Activated CD4-positive, CD25-positive, alpha-beta regulatory T cell treated with anti-CD3 and anti-CD28 coated beads, Interleukin-2, amount 50 U/mL, for 72 hours (primary cell): Measurements from ENCODE around the gene XRN2.
"Not testable (repeated sequence)": the region's sequence is repeated elsewhere in the genome, so short reads cannot be mapped to it uniquely, and the experiment has no call there.

Source experiments
- DNase-seq: peaks from one replicate; pipeline ENCODE4 v3.0.0; 2021

Gene XRN2

DNA sequence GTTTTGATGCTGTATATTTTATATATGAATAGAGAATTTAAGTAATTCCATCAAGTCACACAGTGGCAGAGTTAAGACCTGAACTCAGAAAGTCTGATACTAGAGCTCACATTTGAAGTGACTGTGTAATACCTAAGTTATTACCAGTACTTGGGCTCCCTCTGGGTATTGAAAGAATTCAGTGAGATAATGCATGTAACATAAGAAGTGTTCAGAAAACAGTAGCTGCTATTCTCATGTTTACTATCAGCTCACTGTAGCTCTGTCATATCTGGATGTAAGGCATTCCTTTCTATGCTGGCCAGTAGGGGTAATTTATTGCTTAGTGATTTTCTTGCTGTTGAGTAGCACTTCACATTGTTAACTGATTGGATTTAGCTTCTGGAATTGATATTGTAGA is 49.6 kb downstream of the XRN2 start:
- no peak for DNase-seq

- no peak for DNase-seq
Measured at GRCh38 chr20:21353236-21353635, 50.1 kb downstream of the XRN2 start.

GRCh38 chr20:21355981-21356380 is 52.9 kb downstream of the XRN2 start:
- DNase-seq = no peak

DNA sequence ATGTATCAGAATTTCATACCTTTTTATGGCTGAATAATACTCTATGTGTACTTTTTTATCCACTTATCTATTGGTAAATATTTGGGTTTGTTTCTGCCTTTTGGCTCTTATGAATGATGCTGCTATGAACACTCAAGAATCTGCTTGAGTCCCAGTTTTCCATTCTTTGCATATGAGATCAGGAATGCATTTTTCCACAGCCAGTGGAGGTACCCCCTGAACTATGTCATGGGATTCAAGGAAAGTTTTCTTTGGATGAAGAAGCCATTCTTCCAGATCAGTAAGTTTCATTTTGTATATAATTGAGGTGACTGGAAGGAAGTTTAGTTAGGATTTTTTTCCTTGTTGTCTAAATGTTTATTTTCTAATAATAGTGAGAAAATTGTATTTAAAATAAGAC is 53.3 kb downstream of the XRN2 start:
- DNase-seq = no peak

DNA sequence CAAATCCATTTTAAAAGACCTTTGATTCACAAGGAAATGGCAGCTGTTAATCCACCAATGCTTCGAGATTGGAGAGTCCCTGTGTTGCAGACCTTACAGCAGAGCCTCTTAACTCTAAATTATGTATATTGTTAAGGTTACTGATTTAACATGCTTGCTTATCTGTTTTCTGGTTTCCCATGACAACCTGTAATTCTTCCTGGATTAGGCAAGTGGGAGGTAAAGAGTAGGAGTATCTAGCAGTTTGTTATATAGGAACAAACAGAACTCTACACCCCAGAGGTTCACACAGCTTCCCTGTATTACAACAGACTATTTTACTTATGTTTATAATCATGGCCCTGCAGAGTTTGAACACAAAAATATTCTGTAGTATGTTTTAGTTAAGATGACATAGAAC is 54.7 kb downstream of the XRN2 start:
- no peak for DNase-seq

DNA sequence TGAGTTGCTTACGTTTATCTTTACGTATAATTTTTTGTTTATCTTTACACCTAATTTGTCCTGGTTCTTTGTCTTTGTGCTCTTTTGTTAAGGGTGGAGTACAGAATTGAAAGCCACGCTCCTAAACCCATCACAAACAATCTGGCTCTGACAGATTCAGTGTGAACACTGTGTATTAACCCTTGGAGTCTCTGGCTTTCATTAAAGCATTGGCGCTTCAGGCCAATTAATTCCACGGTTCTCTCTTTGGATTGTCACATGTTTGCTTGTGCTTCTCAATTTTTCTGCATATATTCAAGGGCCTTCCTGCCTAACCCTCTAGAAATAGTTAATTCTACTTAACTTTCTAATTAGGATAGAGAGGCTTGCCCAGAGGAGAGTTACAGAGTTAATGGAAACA is 55.6 kb downstream of the XRN2 start:
- DNase-seq = no peak

DNA sequence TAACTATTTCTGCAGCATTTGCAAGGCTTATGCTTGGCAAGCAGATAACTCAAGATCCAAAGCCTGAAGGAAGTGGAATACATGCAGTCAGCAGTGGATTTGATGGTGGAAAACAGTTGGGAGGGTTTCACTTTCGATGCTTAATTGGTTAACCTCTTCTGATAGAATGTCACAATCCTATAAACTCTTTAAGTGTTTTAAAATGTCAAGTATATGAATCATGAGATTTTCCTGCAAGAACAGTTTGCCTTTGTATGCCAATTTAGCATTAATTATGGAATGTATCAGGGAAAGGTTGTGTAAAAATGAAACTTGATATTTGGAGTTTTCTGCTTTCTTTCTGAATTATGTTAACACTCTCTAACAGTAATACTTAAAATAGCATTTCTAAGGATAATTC is 57.6 kb downstream of the XRN2 start:
- DNase-seq = no peak

- no peak for DNase-seq
Measured at GRCh38 chr20:21361266-21361665, 58.1 kb downstream of the XRN2 start.

- no peak for DNase-seq
Measured at GRCh38 chr20:21364413-21364812, 61.3 kb downstream of the XRN2 start.

GRCh38 chr20:21365771-21366170 is 62.6 kb downstream of the XRN2 start:
- DNase-seq = no peak

- DNase-seq = not testable (repeated sequence)
Measured at GRCh38 chr20:21366273-21366672, 63.1 kb downstream of the XRN2 start.

DNA sequence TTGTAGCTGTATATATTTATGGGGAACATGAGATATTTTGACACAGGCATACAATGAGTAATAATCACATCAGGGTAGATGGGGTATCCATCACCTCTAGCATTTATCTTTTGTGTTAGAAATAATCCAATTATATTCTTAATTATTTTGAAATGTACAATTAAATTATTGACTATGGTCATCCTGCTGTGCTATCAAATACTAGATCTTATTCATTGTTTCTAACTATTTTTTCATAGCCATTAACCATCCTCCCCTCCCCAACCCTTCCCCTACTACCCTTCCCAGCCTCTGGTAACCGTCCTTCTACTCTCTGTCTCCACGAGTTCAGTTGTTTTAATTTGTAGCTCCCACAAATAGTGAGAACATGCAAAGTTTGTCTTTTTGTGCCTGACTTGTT is 65.7 kb downstream of the XRN2 start:
- no peak for DNase-seq

DNA sequence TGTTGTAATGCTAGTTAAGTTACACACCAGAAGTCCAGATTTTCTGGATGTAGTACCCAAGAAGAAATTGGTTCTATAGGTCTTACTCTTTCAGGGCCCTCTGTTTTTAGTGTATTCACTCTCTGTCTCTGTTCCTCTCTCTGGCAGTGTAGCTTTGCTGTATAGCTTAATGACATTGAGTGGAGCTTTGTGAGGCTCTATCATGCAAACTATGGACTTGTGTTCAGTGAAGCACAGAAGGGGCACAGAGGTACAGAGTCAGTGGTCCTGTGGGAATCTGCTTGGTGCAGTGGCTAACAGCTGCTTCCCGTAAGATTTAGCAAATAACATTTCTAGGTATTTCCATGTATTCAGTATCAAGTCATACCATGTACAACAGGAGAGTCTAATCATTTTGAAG is 68.1 kb downstream of the XRN2 start:
- no peak for DNase-seq

DNA sequence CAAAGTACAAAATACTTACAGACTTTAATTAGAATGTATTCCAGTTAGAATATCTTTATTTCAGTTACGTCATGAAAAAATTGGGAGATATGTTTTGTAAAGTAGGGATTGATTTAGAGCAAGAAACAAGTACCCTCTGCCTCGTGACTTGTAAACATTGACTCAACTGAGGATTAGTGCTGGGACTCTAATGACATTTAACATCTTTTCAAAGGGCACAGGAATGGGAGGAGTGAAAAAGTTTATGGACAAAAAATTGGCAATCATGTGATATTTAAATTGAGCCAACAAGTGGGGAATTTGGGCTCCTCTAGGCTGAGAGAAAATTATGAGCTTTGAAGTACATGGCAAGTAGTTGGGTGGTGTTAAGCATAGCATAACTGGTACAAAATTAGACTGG is 68.9 kb downstream of the XRN2 start:
- no peak for DNase-seq

DNA sequence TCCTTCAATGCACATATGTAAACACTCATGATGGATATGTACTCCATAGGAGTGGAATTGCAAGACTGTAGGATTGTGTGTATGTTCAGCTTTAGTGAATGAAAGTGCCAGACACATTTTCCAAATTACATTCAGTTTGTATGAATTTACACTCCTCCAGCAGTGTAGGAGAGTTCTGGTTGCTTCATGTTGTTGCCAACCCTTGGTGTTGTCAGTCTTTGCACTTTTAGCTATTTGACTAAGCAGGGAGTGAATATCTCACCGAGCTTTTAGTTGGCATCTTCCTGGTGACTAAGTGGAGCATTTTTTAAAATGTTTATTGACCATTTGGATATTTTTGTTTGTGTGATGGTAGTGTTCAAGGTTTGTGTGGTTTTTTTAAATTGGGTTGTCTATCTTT is 70.3 kb downstream of the XRN2 start:
- DNase-seq = no peak

- no peak for DNase-seq
Measured at GRCh38 chr20:21376626-21377025, 73.5 kb downstream of the XRN2 start.

DNA sequence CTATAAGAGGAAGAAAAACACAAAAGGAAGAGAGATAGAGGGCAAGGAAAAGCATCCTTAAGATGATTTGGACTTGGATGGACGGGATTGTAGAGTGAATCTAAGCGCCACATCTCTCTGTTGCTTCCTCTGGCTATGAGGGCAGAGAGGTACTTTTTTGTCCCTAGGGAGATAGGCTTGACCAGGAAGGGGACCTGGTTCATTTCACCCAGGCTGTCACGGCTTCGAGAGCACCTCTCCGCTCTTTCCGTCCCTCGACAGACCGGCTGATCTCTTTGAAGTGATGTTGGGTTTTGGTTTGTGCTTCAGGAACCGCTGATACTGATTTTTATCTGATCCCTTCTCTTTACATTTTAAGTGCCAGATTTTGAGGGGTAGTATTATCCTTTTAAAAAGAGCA is 74.6 kb downstream of the XRN2 start:
- no peak for DNase-seq

DNA sequence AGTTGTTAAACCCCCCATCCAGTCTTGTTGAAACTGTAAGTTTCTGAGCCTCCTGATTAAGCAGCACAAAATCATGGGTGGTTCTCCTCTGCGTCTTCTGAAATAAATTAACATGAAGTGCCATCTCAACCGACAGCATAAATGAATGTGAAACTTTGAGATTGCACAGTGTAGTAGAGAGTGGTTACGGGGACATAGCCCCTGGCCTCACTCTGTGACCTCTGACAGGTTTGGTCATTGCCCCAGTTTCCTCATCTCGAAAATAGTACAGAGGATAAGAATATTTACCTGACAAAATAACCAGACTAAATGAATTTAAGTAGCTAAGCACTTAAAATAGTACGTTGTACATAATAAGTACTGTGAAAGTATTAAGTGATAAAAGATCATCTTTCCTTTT is 75.1 kb downstream of the XRN2 start:
- DNase-seq = no peak

- no peak for DNase-seq
Measured at GRCh38 chr20:21380711-21381110, 77.6 kb downstream of the XRN2 start.

DNA sequence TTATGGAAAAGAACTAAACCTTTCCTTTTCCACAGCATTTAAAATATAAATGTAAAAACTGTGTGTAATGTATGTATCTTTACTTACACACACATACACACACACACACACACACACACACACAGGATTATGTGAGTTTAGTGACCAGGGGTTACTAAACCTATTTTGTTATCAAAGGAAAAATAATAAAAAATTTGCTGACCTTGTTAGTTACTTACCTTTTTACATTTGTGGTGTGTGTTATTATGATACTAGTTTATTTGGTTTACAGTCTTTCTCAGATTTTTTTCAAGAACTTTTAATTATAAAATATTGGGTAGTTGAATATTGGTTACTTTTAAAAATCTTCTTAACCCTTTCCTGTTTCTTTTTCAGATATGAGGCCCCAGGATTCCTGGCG is 78.5 kb downstream of the XRN2 start:
- DNase-seq = no peak

DNA sequence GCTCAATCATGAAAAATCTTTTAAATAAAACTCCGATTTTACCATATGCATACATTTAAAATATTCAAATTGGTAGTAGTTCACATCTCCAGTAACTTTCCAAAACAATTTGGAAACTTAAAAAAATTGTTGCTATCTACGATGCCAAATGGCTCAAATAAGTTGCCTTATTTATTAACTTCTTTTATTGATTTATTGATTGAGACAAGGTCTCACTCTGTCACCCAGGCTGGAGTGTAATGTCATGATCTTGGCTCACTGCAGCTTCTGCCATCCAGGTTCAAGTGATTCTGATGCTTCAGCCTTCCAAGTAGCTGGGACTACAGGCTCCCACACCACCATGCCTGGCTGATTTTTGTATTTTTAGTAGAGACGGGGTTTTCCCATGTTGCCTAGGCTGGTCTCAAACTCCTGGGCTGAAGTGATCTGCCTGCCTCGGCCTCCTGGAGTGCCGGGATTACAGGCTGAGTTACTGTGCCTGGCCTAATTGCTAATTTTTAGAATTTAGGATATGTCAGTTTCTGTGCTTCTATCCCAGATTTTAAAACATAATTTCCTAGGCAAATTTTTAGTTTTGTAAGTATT is 81.3 kb downstream of the XRN2 start:
- no peak for DNase-seq

DNA sequence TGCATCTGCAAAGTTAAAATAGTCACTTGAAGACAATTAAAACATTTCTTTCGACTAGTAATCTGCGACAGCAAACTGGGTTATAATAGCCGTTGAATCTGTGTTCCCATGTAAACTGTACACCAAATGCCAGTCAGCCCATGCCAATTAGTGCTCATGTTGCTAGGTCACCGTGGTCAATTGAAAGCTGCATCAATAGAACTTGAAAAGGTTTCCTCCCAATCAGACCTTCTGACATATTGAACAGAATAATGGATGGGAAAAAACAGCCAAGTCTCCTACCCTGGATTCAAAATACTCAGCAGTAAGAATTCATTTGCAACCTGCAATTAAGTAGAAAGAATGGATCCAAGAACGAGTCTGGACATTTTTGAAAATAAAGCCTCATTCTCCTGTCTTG is 83.0 kb downstream of the XRN2 start:
- DNase-seq = no peak

GRCh38 chr20:21387528-21387927 is 84.4 kb downstream of the XRN2 start:
- no peak for DNase-seq

GRCh38 chr20:21388566-21388965 is 85.4 kb downstream of the XRN2 start:
- no peak for DNase-seq

GRCh38 chr20:21389368-21389767 is 86.2 kb downstream of the XRN2 start:
- no peak for DNase-seq

GRCh38 chr20:21390768-21391167 is 87.6 kb downstream of the XRN2 start:
- DNase-seq = no peak
